ELF-1 (cell line): ENCODE measurements around the gene RABGAP1.

ENCODE experiments used
- DNase-seq: peaks from one replicate; pipeline ENCODE4 v3.0.0-alpha.2; 2016; ENCODE audit warnings: low read depth, low spot score

The RABGAP1 gene

DNA sequence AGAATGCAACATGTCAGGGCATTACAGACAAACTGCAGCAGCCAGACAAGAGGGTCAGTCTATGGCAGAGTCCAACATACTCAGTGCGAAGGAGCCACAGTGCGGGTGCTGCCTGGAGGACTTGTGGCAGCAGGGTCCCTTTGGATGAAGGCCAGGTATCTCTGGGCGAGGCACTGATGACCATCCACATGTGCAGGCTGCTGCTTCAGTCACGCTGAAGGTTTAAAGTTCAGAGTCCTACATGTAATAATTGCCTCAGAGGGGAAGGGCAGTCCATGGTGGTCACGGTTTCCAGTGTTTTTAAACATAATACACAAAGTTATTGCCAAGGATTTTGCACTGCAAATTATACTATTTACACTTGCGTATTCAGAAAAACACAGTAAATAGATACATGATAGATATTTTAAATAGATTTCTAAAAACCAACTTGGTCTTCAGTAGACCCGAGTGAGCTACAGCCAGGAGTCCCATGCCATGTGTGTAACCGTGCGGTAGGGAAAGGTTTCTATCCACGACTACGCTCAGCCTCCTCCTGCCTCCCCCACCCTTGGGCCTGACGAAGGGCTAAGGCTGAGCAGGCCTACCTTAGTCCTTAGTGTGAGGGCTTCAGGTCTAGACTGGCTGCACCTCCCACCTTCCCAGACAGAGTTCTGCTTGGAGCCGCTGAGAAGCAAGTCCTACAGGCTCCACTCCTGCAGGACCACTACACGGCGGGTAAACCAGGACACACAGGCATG, 168.9 kb downstream of the RABGAP1 start:
- DNase-seq: no peak

DNA sequence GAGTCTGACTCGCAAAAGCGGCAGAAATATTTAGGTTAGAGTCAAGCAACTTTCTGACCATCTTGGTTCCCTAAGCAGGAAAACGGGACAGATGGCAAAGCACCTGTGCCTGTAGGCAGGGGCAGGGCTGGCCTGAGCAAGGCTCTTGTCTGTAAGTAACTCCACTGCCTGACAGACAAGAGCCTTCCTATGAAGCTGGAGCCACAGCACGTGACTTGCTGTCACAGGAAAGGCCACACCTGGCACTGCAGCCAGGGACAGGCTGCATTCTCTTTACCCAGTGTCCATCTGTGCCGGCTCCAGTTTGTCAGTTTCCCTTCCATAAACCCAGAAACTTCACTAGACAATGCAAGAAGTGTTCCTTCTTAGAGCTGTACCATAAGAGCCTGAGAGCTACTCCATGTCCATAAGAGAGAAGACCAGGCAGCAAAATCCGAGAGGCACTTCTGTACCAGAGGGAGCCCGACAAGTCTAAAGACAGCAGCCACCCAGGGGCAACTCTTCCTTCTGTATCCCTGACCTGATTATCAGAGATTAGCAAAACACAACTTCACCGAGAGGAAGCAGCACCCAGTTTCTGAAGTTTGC, 170.7 kb downstream of the RABGAP1 start:
- no peak for DNase-seq

DNA sequence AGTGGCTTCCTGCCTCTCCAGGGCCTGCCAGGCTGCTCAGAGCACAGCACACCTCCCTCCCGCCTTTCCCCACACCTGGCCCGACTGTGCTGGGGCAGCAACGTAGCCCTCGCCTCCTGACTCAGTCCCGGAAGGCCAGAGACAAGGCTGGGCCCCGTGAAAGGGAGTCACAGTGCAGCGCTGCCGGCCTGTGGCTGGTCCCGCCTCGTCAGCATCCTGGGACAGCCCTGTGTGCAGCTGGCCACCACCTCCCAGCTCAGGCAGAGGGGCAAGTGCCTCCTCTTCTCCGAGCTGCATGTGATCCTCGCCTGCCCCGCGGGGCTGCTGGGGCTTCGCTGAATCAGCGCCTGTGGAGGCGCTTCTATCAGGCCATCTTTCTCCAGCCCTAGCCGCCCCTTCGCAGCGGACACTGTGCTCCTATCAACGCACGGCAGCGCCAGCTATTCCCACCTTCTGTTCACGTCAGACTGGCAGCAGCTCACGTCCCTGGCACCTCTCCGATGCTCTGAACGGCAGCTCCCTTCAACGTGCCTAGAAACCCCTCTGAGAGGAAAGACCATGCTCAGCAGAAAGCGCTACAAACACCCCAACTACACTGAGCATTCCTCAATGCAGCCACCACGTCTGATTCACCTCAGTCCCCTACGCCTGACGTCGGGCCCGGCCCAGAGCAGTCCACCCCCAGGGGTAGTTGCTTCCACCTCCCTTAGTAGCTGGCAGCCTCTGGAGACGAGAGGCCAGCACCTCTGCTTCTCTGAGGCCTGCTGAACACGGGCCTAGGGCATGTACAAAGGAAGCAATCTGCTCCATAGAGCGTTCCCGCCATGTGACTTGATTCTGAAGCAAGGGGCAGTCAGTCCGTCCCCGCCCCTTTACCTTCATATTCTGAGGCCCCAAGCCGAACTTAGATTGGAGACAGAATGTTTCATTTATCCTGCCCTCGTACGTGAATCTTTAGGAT, 171.5 kb downstream of the RABGAP1 start:
- peak; percentile 55 for DNase-seq

DNA sequence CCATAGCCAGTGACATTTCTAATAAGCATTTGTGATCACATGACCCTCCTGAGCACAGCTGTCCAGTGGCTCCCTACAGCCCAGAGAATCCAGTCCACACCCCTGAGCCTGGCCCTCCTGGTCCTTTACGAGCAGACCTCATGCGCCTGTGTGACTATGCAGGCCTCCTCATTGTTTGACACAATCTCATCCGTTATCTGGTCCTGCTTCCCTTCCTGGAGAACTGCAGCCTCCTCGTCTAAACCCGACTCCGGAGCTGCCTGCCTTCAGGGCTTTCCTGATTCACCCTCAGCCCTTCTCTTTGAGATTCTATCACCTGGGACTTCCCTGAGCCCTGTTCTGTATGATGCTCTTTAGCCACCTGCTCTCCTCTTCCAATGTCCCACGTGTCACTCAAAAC, 172.4 kb downstream of the RABGAP1 start:
- DNase-seq: peak; percentile 41

DNA sequence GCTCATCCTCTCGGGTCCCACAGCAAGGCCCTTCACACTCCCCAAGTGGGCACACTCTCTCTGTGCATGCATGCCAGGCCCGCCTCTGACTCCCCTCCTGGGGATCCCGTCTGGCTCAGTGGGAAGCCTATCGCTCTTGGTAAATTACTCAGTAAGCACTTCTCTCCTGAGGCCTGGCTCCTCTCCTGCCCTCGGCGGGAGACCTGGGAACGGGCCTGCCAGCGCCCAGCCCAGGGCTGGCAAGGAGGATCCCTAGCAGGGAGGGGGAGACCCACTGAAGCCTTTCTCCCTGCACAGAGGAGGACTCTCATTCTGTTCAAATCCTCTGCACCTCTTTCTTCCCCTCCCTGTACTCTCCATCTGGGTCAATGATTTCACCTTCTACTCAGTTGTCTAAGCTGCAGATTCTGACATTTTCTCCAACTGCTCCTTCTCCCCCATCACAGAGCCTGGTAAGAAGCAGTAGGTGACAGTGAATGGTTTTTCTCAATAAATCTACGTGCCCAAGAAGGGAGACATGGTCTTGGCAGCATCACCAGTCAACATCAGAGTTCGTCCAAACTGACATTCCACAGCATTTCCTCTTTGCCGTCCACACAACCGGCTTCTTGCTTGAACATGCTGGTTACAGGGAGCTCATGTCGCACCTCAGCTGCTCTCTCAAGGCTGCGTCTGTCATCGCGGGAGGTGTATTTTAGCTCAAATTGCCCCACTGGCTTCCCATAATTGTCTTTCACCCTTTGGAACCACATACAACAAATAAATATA, 174.5 kb downstream of the RABGAP1 start:
- DNase-seq: no peak

DNA sequence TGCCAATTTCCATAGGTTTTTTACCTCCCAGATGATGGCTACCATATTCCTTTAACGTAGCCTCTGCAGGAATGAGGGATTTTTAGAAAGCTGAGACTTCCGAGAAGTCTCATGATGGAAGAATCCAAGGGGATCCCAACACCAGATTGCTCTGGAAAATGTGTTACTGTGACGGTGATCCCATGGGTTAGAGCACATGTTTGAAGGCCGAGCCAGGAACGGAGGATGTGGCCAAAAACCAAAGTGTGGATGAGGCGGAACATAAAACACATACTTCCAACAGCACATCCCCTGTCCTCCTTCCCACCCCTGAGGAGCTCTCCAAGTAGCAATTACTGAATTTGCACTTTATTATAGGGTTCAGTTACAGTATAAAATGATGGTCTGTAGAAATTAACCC, 175.2 kb downstream of the RABGAP1 start:
- DNase-seq: no peak

DNA sequence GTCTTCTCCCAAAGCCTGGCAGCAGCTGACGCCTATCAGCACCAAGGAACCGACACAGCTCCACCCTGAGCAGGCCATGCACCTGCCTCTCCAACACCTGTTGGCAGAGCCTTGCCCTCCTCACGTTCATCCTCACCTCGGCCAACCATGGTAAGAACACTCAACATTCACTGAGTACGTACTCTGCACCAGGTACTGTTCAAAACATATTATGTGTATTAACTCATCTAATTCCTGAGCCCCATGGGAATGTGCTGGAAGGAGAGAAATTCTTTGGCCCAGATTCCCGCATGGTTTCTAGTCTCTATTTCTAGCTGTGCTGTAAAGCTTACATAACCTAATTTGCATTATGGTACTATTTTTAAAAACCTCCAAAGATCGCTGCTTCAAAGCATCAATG, 178.7 kb downstream of the RABGAP1 start:
- DNase-seq: no peak

DNA sequence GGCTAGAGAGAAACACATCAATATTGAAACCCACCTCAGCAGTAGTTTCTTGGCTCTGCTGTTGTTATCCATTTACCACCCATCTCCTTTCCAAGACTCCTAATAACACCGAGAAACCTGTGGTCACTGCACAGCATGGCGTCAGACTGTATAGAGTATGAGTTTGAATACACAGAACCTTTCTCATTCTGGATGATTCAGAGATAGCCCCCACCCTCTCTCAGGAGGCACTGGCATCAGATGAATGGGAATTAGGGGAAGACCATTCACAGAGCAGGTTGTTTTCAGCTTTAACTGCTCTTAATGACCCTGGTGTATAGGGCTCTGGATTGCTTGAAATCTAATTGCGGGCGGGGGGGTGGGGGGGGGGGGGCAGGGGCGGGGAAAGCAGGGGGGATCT, 179.3 kb downstream of the RABGAP1 start:
- DNase-seq: no peak

DNA sequence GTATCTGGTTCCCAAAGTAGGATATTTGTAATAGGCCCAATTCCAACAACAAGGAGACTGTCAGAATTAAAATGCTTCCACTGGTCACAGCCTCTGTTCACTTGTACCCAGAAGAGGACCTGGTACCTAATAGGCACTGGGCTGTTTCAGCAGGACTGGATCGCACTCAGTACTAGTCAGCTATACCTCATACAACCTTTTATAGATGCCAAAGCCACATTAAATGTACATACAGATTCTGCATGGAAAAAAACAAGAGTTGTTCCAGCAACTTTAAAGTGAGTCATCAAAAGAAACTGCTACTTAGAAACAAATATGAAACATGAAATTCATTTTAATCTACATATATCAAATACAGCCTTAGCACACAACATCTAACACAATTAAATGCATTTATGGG, 180.1 kb downstream of the RABGAP1 start:
- DNase-seq: no peak

DNA sequence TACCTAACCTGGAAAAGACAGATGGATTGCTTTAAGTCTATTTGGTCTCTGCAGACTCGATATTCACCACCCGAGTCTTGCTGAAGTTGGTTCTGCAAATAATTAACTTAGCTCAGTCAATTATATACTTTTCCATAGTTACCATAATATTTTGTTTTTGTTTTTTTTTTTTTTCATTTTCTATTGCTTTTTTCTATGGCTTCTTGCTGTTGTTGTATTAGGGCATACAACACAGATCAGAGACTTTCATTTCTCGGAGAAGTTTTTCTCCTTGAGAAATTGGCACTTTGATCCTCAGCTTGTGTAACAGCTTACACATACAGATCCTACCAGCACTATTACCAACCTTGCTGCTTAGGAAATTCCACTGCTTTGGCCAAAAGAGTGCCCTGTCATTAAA, 180.6 kb downstream of the RABGAP1 start:
- no peak for DNase-seq

DNA sequence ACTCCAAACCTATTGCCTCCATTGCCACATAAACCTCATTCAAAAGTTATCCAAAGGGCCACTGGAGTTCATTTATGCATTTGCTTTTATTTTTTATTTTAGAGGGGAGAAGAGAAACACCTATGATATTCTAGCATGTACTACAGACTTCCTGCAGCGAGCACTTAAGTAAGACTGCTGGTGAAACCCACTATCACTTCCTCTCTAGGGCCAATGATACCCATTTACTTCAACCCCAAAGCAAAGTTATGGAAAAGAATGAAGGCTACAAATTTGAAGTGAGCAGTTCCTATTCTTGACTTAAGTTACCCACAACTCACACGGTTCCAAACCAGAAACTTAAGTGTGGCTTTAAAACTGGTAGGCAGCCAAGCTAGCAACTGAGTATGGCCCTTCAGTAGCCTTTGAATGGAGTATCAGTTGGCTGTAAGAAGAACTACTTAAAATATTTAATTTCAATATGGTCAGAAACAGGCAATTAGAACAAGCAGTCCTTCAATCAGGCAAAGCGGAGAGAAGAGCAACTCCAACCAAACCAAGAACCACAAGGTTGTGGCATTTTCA, 186.8 kb downstream of the RABGAP1 start:
- DNase-seq: no peak

DNA sequence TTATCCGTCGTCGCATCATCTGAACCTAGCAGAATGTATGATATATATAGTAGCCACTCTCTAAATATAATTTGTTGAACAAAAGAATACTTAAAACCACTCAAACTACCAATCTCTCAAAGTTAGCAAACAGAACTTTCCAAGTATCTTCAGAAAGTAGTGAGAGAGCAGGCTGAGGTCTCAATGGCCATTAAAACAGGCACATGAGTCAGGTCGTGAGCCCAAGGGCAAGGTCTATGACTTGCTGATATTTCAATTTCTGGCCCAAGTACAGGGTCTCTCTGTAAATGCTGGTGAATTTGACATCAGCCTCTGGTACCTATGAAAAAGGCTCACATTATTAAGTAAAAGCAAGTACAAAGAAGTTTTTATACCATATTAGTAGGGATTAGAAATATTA, 187.8 kb downstream of the RABGAP1 start:
- DNase-seq: no peak

DNA sequence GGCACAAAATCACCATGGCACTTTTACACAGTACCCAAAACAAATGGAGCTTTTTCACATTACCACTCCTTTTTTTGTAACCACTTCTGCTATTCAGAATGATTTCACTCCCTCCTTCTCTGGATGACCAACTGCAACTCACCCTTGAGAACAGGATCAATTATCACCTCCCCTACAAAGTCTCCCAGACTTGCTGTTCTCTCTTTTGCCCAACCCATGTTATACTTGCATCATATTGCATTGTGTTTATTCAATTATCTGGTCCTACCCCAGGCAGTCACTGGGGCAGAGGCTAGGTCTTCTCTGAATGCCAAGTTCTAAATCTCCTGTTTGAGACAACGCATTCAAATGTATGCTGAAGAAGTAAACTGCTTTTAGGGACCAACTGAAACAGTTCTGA, 188.6 kb downstream of the RABGAP1 start:
- DNase-seq: no peak

DNA sequence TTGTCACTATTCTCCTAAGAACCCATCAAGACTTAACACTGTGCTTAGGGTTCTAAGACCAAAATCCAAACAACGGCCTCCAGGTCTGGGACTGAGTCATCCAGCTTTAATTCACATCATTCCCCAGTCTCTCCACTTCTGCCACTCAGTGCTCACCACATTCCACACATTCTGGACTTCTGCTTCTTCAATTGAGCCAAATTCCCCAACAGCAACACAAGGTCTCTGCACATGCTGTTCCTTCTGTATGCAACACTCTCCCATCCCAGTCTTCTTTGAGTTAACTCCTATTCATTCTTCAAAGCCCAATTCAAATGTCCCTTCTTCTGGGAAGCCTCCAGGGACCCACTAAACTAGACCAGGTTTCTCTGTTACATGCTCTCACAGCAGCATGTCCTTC, 190.4 kb downstream of the RABGAP1 start:
- DNase-seq: peak; percentile 80

DNA sequence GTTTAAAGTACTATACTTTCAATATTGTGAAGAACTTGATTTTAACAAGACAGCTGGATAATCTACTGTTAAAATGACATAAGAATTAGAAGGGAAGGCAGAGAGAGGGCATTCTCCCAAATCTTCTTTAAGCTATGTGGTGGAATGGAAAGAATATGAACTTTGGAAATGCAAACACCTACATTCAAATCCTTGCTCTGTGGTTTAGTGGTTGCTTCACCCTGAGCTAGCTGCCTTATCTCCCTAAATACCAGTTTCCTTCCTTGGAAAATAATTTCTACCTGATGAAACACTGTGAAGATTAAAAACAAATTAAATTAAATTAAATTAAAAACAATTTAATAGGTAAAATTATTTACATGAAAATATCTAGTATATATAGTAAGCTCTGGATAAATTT, 191.2 kb downstream of the RABGAP1 start:
- no peak for DNase-seq

DNA sequence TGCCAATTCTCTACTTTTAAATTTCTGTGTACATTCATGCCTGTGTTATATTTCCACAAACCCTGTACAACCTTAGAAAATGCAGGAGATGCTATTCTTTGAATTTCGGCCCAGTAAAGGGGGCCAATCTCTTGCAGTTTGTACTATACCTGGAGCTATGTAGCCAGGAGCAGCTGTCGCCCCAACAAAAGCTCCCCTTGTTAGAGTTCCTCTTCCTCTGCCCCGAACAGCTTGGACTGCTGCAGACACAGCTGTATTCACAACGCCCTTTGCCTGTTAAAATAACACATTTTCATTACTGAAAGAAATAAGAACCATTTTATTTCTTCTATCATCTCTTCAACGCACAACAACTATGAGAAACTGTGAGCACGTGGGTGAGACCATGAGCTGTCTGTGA, 191.9 kb downstream of the RABGAP1 start:
- no peak for DNase-seq

DNA sequence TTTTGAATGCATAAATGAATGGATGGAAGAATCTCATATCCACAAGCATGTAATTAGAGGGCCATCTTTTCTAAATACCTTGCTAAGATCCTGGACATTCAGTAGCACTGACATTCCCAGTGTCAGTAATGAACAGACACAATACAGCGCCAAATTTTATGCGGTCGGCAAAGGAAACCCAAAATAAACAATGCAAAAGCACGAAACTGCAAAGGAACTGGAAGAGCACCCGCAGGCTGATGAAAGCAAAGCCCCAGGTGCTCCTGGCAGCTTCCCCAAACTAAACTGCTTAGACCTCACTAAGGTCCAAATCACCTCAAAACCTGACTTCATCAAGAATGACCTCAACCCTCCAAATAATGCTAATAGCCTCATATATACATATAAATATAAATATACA, 194.6 kb downstream of the RABGAP1 start:
- DNase-seq: no peak

DNA sequence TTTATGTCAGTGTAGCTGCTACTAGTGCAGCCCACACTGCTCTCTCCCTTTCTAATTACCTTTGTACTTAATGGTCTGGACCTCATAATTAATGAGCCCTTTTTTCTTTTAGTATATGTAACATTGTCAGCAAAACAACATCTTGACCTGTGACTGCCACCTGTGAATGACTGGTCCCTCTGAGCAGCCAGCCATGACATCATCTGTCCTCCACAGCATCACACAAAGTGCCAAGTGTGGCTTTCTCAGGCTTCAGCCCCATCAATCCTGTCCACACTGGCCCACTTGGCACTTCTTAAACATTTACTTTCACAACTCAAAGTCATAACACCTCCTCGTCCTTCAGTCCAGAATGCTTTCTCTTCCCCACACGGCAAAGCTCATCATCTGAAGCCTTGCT, 197.3 kb downstream of the RABGAP1 start:
- DNase-seq: no peak

DNA sequence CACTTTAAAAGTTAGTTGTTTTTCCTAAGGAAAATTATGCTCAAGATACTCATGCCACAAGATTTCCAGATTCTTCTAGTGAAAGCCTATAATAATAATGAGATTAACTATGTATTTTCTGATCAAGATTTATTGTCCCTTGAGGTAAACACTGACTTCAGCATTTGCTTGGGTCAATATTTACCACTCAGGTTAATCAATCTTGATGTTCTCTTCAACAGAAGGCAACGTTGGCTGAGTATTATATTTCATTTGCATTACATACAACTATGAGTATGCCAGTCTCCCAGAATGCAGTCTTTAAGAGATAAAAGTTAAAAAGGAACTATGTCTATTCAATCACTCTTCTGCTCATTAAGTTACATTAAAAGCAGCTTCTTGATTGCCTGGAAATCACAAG, 208.2 kb downstream of the RABGAP1 start:
- no peak for DNase-seq

DNA sequence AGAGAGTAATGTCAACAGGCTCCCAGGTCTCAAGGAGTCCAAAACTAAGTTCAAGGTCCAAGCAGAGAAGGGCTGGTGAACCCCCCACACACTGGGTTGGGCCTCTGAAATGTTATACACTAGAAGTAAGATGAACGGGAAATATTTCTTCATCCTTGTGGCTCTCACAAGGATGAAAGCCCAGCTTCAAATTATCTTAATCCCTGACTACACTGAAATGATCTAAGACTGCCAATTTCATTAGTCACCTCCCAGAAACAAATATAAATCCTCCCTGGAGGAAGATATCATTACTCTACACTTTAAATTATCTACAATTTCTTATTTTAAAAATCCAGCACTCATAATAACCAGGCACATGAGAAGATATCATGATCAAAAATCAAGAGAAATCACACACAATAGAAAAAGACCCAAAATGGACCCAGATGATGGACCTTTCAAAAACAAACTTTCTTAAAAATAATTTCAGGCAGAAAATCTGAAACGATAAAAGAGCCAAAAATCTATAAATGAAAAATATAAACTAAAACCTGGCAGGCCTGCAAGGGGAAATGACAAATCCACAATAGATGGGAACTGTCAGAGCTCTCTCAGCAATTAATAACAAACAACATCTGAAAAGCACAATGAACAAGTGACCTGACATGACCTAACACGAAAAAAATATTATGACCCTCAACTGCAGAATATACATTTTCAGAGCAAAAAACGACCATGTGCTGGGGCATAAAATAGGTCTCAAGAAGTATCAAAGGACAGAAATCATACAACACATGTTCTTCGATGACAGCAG, 210.1 kb downstream of the RABGAP1 start:
- no peak for DNase-seq
